Measurements from ENCODE around the gene ZNF417. TPM values are rescaled to one million over a fixed set of nuclear protein-coding genes. Genes with fewer than 3 reads are reported as not detected.

ZNF417 gene
- total and polyA plus RNA-seq, 2 of the 4 experiments (the other 2 are of a cell fraction), result 4.0 to 23.1 TPM

DNA sequence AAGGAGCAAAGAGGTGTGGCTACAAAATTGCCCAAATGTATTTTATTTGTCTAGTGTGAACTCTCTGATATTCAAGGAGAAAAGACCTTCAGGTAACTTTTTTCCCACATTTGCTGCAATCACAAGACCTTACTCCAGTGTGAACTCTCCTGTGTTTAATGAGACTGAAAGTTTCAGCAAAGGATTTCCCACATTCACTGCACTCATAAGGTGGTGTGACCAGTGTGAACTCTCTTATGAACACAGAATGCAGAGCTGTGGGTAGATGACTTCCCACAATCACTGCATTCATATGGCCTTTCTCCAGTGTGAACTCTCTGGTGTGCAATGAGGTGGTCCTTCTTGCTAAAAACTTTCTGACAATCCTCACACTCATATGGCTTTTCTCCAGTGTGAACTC, 43.9 kb downstream of the ZNF417 start:
- intact Hi-C loops (cut with micrococcal nuclease), result no loop called here
- dilution Hi-C loops (cut with HindIII; ENCODE audit: low sequenced_read_pairs, unreplicated experiment), result no loop called here
- H3K9me3 ChIP-seq (ENCODE audit: control insufficient read depth, insufficient read depth, low read length), result peaks cover 85% of the 10 kb centered on the region

More for the DNA sequence above, 43.9 kb downstream of the ZNF417 start:
- no peak overlapping the region for H3K4me3 ChIP-seq (ENCODE audit: insufficient read depth, low read depth, low read length)
- H3K4me2 ChIP-seq (ENCODE audit: low read depth, low read length), result no peak overlapping the region
- peaks cover 0 to 8% of the 10 kb centered on the region in 2 experiments; a peak in 1 of 4 replicates for H3K79me1 ChIP-seq (ENCODE audit: low read depth in 1 of 2, low read length in 2 of 2)
- H2BK5ac ChIP-seq (ENCODE audit: low read depth, low read length, poor library complexity, severe bottlenecking), result no peak overlapping the region
- H4K91ac ChIP-seq (ENCODE audit: insufficient read depth, low read depth, low read length), result no peak overlapping the region
- POLR2A ChIA-PET (ENCODE audit: unreplicated experiment), result no interaction called here
- no peak for TF ChIP-seq FOS (IDR thresholded peaks at IDR 0.05; ENCODE audit: low read depth, low read length)
- no peak for TF ChIP-seq MAZ (IDR thresholded peaks at IDR 0.05; ENCODE audit: borderline replicate concordance, low read depth, low read length)
- TF ChIP-seq RFX5 (IDR thresholded peaks at IDR 0.05; ENCODE audit: low read depth, low read length), result no peak
- TF ChIP-seq RCOR1 (IDR thresholded peaks at IDR 0.05; ENCODE audit: insufficient replicate concordance, low read length), result no peak
- no peak for TF ChIP-seq SMC3 (IDR thresholded peaks at IDR 0.05; ENCODE audit: low read depth, low read length)
- no peak for TF ChIP-seq RAD21 (IDR thresholded peaks at IDR 0.05; ENCODE audit: low read length)
- TF ChIP-seq, protein P1, sequence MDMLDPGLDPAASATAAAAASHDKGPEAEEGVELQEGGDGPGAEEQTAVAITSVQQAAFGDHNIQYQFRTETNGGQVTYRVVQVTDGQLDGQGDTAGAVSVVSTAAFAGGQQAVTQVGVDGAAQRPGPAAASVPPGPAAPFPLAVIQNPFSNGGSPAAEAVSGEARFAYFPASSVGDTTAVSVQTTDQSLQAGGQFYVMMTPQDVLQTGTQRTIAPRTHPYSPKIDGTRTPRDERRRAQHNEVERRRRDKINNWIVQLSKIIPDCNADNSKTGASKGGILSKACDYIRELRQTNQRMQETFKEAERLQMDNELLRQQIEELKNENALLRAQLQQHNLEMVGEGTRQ (IDR thresholded peaks at IDR 0.05; ENCODE audit: low read depth, low read length), result no peak
- no peak for TF ChIP-seq BHLHE40 (IDR thresholded peaks at IDR 0.05; ENCODE audit: low read depth, low read length)
- TF ChIP-seq, protein P2, sequence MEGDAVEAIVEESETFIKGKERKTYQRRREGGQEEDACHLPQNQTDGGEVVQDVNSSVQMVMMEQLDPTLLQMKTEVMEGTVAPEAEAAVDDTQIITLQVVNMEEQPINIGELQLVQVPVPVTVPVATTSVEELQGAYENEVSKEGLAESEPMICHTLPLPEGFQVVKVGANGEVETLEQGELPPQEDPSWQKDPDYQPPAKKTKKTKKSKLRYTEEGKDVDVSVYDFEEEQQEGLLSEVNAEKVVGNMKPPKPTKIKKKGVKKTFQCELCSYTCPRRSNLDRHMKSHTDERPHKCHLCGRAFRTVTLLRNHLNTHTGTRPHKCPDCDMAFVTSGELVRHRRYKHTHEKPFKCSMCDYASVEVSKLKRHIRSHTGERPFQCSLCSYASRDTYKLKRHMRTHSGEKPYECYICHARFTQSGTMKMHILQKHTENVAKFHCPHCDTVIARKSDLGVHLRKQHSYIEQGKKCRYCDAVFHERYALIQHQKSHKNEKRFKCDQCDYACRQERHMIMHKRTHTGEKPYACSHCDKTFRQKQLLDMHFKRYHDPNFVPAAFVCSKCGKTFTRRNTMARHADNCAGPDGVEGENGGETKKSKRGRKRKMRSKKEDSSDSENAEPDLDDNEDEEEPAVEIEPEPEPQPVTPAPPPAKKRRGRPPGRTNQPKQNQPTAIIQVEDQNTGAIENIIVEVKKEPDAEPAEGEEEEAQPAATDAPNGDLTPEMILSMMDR (conservative IDR thresholded peaks at IDR 0.05; ENCODE audit: low read depth, low read length), result no peak
- BruUV-seq (replicated peaks), result no TSS peak
- H2AFZ ChIP-seq (replicated peaks; ENCODE audit: low read length, poor library complexity), result no peak overlapping the region
- H4K8ac ChIP-seq (ENCODE audit: low read depth in 2 of 2, low read length in 2 of 2), result no peak overlapping the region
- no peaks in the 10 kb centered on the region for H3K9me1 ChIP-seq (ENCODE audit: insufficient read depth, low read length)
- H3K9ac ChIP-seq (ENCODE audit: low read depth, low read length), result no peak overlapping the region
- no peaks in the 10 kb centered on the region for H3K27me3 ChIP-seq (ENCODE audit: control insufficient read depth, insufficient read depth, low read length)
- in situ Hi-C loops (cut with MboI; ENCODE audit: low sequenced_read_pairs), result no loop called here
- ATAC-seq (ENCODE audit: low read depth) (no peak), DNase-seq (no peak)
- no peak overlapping the region for H2BK20ac ChIP-seq (ENCODE audit: low read depth, low read length)
- H3K14ac ChIP-seq (replicated peaks; ENCODE audit: low read depth, low read length), result no peak overlapping the region
- no peaks in the 10 kb centered on the region for H3K4me1 ChIP-seq (ENCODE audit: control insufficient read depth, insufficient read depth, low read length)
- no peaks in the 10 kb centered on the region for H4K20me1 ChIP-seq (ENCODE audit: insufficient read depth, low read length)
- no peak overlapping the region for H2BK15ac ChIP-seq (ENCODE audit: low read depth, low read length)
- H2AK5ac ChIP-seq (ENCODE audit: low read depth, low read length), result no peak overlapping the region
- no peak overlapping the region for H4K5ac ChIP-seq (ENCODE audit: low read depth, low read length)
- no peak overlapping the region for H3K23ac ChIP-seq (ENCODE audit: low read depth, low read length)
- H3K27ac ChIP-seq (ENCODE audit: insufficient read depth, low read length), result no peak overlapping the region
- H3K4ac ChIP-seq (ENCODE audit: low read depth, low read length), result no peak overlapping the region
- peaks cover 35% of the 10 kb centered on the region for H3K36me3 ChIP-seq (ENCODE audit: control insufficient read depth, insufficient read depth, low read length)
- H3K56ac ChIP-seq (ENCODE audit: extremely low read depth, insufficient read depth, low read length), result no peak overlapping the region
- H2AK9ac ChIP-seq (replicated peaks; ENCODE audit: low read depth, low read length, poor library complexity), result no peak overlapping the region
- no peak overlapping the region for H3K18ac ChIP-seq (ENCODE audit: low read depth, low read length)
- H2BK120ac ChIP-seq (ENCODE audit: low read depth, low read length), result no peak overlapping the region
- CTCF ChIA-PET, result no interaction called here

Measured in IMR-90 (cell line).